Adipocyte (in vitro differentiated cells): ENCODE data around the gene RFT1.

Experiments
- DNase-seq: peaks from one replicate; pipeline ENCODE4 v3.0.0-alpha.2; 2015; ENCODE audit warnings: low read depth
- H3K27me3 ChIP-seq: replicated peaks from 2 replicates; pipeline ENCODE4 v1.7.0; 2013; ENCODE audit warnings: mild to moderate bottlenecking, low read length, moderate library complexity; ENCODE audit not compliant: control insufficient read depth, insufficient read depth
- H3K36me3 ChIP-seq: 2 replicates; pipeline ENCODE4 v1.7.0; 2013; ENCODE audit warnings: low read length, mild to moderate bottlenecking, moderate library complexity; ENCODE audit not compliant: control insufficient read depth, insufficient read depth, severe bottlenecking
- H3K4me1 ChIP-seq: 2 replicates; pipeline ENCODE4 v1.7.0; 2013; ENCODE audit warnings: mild to moderate bottlenecking, low read length, moderate library complexity; ENCODE audit not compliant: control insufficient read depth, insufficient read depth
- H3K4me3 ChIP-seq: 2 replicates; pipeline ENCODE4 v1.7.0; 2013; ENCODE audit warnings: mild to moderate bottlenecking, low read length, moderate library complexity
- H3K9ac ChIP-seq: 2 replicates; pipeline ENCODE4 v1.7.0; 2013; ENCODE audit warnings: mild to moderate bottlenecking, low read length, moderate library complexity
- H3K9me3 ChIP-seq: 2 replicates; pipeline ENCODE4 v1.7.0; 2013; ENCODE audit warnings: mild to moderate bottlenecking, low read length, moderate library complexity; ENCODE audit not compliant: control insufficient read depth

The RFT1 gene

DNA sequence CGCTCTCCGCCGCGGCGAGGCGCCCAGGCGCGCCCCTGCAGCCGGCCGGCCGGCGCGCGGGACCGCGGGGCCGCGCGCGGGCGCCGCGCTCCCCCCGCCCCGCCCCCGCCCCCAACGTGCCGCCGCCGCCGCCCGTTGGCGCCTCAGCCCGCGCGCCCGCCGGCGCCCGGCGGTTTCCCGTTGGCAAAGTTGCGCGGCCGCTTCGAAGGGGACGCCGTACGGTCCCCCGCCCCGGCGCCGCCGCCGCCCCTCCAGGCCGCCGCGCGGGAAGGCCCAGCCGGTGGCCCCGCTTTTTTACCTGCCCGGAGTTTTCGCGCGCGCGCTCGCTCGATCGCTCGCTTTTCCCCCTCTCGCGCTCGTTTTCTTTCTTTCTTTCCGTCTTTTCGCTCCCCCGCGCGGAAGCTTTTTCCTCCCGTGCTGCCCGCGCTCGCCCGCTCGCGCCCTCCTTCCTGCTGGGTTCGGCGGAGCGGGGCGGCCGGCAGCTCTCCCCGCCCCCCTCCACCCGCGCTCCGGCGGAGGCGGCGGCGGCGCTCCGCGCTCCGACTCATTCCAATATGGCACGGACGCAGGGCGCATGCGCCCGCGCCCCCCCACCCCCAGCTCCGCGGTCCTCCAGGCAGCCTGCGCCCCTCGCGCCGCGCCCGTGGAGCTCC is 84.6 kb downstream of the RFT1 start, which contains the start of gene SFMBT1:
SFMBT1 (minus strand) TSS at position 556 of the 653 bp plus-strand sequence. CDS start 76,945 bp downstream, outside the sequence.
- Histone ChIP-seq H3K9ac (peak within 1 kb of the TSS; percentile 85), H3K9me3 (no peaks in the 10 kb centered on the region), H3K4me1 (peaks cover 7% of the 10 kb centered on the region), H3K36me3 (no peaks in the 10 kb centered on the region), H3K4me3 (peak within 1 kb of the TSS; percentile 88), H3K27me3 (no peaks in the 10 kb centered on the region)
- DNase-seq = peak; percentile 84

GRCh38 chr3:53044711-53045517 is 85.3 kb downstream of the RFT1 start:
- Histone ChIP-seq H3K4me3 (peak overlapping the region; percentile 88), H3K4me1 (peaks cover 12% of the 10 kb centered on the region), H3K27me3 (no peaks in the 10 kb centered on the region), H3K36me3 (no peaks in the 10 kb centered on the region), H3K9me3 (no peaks in the 10 kb centered on the region), H3K9ac (peak overlapping the region; percentile 85)
- peak; percentile 78 for DNase-seq

GRCh38 chr3:53044371-53044710 is 85.9 kb downstream of the RFT1 start:
- Histone ChIP-seq H3K4me1 (peaks cover 14% of the 10 kb centered on the region), H3K9me3 (no peaks in the 10 kb centered on the region), H3K9ac (peak overlapping the region; percentile 85), H3K36me3 (no peaks in the 10 kb centered on the region), H3K27me3 (no peaks in the 10 kb centered on the region), H3K4me3 (peak overlapping the region; percentile 88)
- no peak for DNase-seq

DNA sequence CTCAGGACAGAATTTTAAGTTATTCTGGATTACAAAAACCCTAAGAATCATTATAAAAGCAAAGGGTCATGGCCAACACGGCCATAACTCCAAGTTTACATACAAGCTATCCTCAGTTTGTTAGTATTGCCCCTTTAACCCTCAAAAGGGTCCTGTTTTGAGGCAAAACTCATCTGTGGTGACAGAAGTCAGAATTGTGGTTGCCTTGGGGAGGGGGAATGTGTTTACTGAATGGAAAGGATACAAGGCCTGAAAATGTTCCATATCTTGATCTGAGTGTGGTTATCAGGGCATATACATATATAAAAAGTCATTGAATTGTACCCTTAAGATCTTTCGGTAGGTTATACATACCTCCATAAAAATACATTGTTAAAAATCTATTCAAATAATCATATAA is 86.5 kb downstream of the RFT1 start:
- no peak overlapping the region for H3K4me3 ChIP-seq
- no peaks in the 10 kb centered on the region for H3K27me3 ChIP-seq
- H3K4me1 ChIP-seq = peaks cover 14% of the 10 kb centered on the region
- no peak for DNase-seq
- no peaks in the 10 kb centered on the region for H3K36me3 ChIP-seq
- no peak overlapping the region for H3K9ac ChIP-seq
- no peaks in the 10 kb centered on the region for H3K9me3 ChIP-seq

GRCh38 chr3:53042651-53043050 is 87.6 kb downstream of the RFT1 start:
- no peaks in the 10 kb centered on the region for H3K36me3 ChIP-seq
- no peak overlapping the region for H3K4me3 ChIP-seq
- no peak overlapping the region for H3K9ac ChIP-seq
- peaks cover 14% of the 10 kb centered on the region for H3K4me1 ChIP-seq
- H3K9me3 ChIP-seq = no peaks in the 10 kb centered on the region
- H3K27me3 ChIP-seq = no peaks in the 10 kb centered on the region
- DNase-seq = no peak

DNA sequence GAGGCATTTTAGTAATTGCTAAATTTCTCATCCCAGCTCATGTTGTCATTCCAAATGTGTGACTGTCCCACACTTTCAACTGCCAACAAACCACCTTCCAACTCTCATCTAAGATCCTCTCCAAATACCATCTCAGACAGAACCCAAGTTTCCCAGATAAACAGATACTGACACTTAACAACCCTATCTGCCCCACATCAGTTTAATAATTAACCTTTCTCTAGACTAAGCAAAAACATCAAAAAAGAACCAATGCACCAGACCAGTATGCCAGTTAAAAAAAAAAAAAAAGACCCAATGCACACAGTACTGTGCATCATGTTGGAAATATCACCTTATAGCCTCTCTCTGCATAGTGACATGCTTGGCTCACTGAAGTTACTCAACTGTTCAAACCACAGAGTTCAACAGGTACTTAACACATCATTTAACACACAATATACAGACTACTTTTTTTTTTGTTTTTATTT is 89.8 kb downstream of the RFT1 start:
- no peaks in the 10 kb centered on the region for H3K36me3 ChIP-seq
- no peak overlapping the region for H3K9ac ChIP-seq
- H3K27me3 ChIP-seq = no peaks in the 10 kb centered on the region

GRCh38 chr3:53039376-53039752 is 90.9 kb downstream of the RFT1 start:
- H3K4me1 ChIP-seq = peaks cover 10% of the 10 kb centered on the region
- H3K9ac ChIP-seq = no peak overlapping the region
- no peak for DNase-seq
- H3K36me3 ChIP-seq = no peaks in the 10 kb centered on the region
- no peaks in the 10 kb centered on the region for H3K27me3 ChIP-seq
- H3K9me3 ChIP-seq = no peaks in the 10 kb centered on the region
- H3K4me3 ChIP-seq = no peak overlapping the region

More for the DNA sequence above, 89.8 kb downstream of the RFT1 start:
- DNase-seq = no peak
- H3K4me1 ChIP-seq = peaks cover 14% of the 10 kb centered on the region
- no peak overlapping the region for H3K4me3 ChIP-seq
- H3K9me3 ChIP-seq = no peaks in the 10 kb centered on the region

DNA sequence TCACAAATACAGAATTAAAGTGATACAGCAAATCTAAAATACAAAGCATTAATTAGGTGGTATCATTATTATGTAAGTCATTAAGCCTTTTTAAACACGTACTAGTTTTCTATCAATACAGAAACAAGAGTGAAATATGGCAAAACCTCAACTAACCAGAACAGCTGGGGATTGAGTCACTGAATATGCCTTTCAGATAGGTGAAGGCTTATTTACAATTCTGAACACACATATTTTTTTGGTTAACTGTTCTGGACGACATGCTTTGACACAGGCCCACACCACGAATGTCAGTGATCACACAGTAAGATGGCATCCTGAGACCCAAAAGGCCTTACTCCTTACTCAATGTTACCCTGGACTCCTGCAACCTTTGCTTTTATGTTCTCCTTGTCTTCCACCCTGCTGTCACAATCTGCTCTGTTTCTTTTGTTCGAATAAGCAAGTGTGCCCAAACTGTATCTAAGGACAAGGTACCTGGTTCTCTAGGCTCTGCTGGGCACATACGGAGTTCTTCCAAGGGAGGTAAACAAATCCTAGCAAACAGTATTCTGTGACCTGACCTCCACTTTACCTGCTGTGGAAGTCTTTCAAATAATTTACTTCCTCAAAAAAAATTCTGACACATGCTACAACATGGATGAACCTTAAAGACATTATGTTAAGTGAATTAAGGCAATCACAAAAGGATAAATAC is 91.4 kb downstream of the RFT1 start:
- Histone ChIP-seq H3K9me3 (no peaks in the 10 kb centered on the region), H3K4me1 (peaks cover 7% of the 10 kb centered on the region), H3K36me3 (no peaks in the 10 kb centered on the region), H3K4me3 (no peak overlapping the region), H3K27me3 (no peaks in the 10 kb centered on the region), H3K9ac (no peak overlapping the region)
- no peak for DNase-seq
